NCI-H69 (cell line): Measurements from ENCODE around the gene HOXC6.
A peak's percentile ranks its signal among the peaks of the same experiment; 100 is the strongest.

ENCODE experiments used
- DNase-seq: peaks from one replicate; lab custom pipeline; 2025; lab: John Stamatoyannopoulos, UW

Gene HOXC6

GRCh38 chr12:54029529-54030441 is 1.5 kb downstream of the HOXC6 start:
- DNase-seq: no peak

- DNase-seq: no peak
Measured at GRCh38 chr12:54030442-54030801, 2.2 kb downstream of the HOXC6 start.

- no peak for DNase-seq
Measured at GRCh38 chr12:54030889-54031471, 2.7 kb downstream of the HOXC6 start.

- no peak for DNase-seq
Measured at GRCh38 chr12:54031480-54031879, 3.2 kb downstream of the HOXC6 start.

- DNase-seq: no peak
Measured at GRCh38 chr12:54032086-54032619, 3.9 kb downstream of the HOXC6 start.

- peak; percentile 97 for DNase-seq
Measured at GRCh38 chr12:54032627-54033100, 4.4 kb downstream of the HOXC6 start, which contains the start of gene HOXC5. TSS of gene HOXC5 (plus strand) at chr12:54033050. CDS start at chr12:54033123, 73 bp downstream.

GRCh38 chr12:54033106-54033979 is 5.1 kb downstream of the HOXC6 start:
- DNase-seq: peak; percentile 86

- DNase-seq: no peak
Measured at GRCh38 chr12:54033980-54034784, 5.9 kb downstream of the HOXC6 start.

GRCh38 chr12:54034785-54035310 is 6.6 kb downstream of the HOXC6 start:
- DNase-seq: no peak

GRCh38 chr12:54035568-54036264 is 7.5 kb downstream of the HOXC6 start:
- DNase-seq: peak; percentile 84

- DNase-seq: peak; percentile 84
Measured at GRCh38 chr12:54036620-54037359, 8.6 kb downstream of the HOXC6 start.

- no peak for DNase-seq
Measured at GRCh38 chr12:54037360-54038283, 9.4 kb downstream of the HOXC6 start.

- DNase-seq: peak; percentile 64
Measured at GRCh38 chr12:54038284-54038870, 10.1 kb downstream of the HOXC6 start.

- DNase-seq: peak; percentile 73
Measured at GRCh38 chr12:54038871-54039414, 10.7 kb downstream of the HOXC6 start.

GRCh38 chr12:54039417-54040147 is 11.3 kb downstream of the HOXC6 start:
- no peak for DNase-seq

- no peak for DNase-seq
Measured at GRCh38 chr12:54040148-54040494, 11.9 kb downstream of the HOXC6 start.

GRCh38 chr12:54040648-54041047 is 12.4 kb downstream of the HOXC6 start:
- peak; percentile 37 for DNase-seq
